Measurements from ENCODE around the gene GOLGA8F. TPM values are rescaled to one million over a fixed set of nuclear protein-coding genes. Genes with fewer than 3 reads are reported as not detected.
"Not testable (repeated sequence)": the region's sequence is repeated elsewhere in the genome, so short reads cannot be mapped to it uniquely, and the experiment has no call there.

Gene GOLGA8F, protein sequence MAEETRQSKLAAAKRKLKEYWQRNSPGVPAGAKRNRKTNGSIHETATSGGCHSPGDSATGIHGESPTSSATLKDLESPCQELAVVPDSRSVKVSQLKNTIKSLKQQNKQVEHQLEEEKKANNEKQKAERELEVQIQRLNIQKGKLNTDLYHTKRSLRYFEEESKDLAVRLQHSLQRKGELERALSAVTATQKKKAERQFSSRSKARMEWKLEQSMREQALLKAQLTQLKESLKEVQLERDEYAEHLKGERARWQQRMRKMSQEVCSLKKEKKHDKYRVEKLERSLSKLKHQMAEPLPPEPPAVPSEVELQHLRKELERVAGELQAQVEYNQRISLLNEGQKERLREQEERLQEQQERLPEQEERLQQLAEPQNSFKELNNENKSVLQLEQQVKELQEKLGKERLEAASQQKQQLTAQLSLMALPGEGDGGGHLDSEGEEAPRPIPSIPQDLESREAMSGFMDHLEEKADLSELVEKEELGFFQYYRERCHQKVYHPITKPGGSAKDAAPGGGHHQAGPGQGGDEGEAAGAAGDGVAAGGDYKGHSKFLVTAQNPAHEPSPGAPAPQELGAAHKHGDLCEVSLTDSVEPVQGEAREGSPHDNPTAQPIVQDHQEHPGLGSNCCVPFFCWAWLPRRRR
- polyA plus RNA-seq (2012; rRNA removed) = not detected in 2 replicates
- not detected in 2 replicates for polyA plus RNA-seq (2012; cell fraction: cytosol; rRNA removed)
- polyA plus RNA-seq (2012; cell fraction: nucleus; rRNA removed) = not detected in 2 replicates

DNA sequence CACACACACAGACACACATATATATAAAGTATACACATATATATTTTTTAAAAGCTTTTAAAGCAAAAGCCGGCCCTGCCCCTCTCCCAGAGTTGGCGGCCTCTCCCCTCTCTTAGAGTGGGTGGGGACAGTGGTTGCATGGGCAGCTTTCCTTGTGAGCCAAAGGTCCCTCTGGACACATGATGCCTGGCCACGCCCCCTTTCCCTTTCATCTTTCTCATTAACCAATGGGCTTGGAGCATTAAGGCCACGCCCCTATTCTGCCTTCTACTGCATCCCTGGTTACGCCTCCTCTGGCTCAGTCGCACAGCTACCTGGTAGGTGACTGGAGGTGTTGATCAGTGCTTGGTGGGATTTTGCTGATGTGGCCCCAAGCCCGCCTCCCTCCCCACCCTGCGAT lies at the start of gene GOLGA8F:
GOLGA8F (plus strand) TSS at position 301 of the 400 bp plus-strand sequence; CDS start at position 399, 98 bp downstream.
- H3K9ac ChIP-seq; CTCF ChIA-PET; H3K9me2 ChIP-seq; H3K36me3 ChIP-seq (replicated peaks in 1 of 2; ENCODE audit: control insufficient read depth in 1 of 2, insufficient read depth in 2 of 2, low read length in 1 of 2); POLR2A ChIA-PET; H2AFZ ChIP-seq (ENCODE audit: low read depth); H3K4me3 ChIP-seq (ENCODE audit: low read depth in 2 of 2, low read length in 1 of 2); H3K4me2 ChIP-seq; H3K79me2 ChIP-seq (ENCODE audit: insufficient read depth); H3F3A ChIP-seq (replicated peaks; ENCODE audit: insufficient read depth); H3K9me3 ChIP-seq; H3K27me3 ChIP-seq (ENCODE audit: insufficient read depth); H3K4me1 ChIP-seq (ENCODE audit: control insufficient read depth in 1 of 2, insufficient read depth in 2 of 2, low read depth in 1 of 2, low read length in 1 of 2); H4K20me1 ChIP-seq (ENCODE audit: insufficient read depth); H3K27ac ChIP-seq (ENCODE audit: low read depth in 2 of 2, low read length in 1 of 2); DNase-seq: not testable (repeated sequence)
- no CpG with 5 or more reads among the region's 8 CpGs for WGBS (ENCODE audit: low lambda C conversion rate)

DNA sequence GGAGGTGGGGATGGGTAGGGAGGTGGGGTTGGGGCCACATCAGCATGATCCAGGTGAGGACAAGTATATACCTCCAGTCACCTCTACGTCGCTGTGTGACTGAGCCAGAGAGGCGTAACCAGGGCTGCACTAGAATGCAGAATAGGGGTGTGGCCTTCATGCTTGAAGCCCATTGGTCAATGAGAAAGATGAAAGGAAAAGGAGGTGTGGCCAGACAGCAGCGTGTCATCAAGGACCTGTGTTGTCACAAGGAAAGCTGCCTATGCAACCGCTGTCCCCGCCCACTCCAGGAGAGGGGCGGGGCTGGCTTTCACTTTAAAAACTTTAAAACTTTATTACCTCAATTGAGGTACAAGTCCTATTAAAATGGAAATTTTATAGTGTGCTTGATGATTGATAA lies 20.5 kb upstream of the GOLGA8F start, which contains the start of gene GOLGA6L24:
GOLGA6L24 (minus strand) TSS at position 101 of the 400 bp plus-strand sequence; CDS start at position 40, 61 bp downstream.
- H3K4me1 ChIP-seq (ENCODE audit: control insufficient read depth in 1 of 2, insufficient read depth in 2 of 2, low read depth in 1 of 2, low read length in 1 of 2); H3F3A ChIP-seq (replicated peaks; ENCODE audit: insufficient read depth); POLR2A ChIA-PET; H3K4me3 ChIP-seq (ENCODE audit: low read depth in 2 of 2, low read length in 1 of 2); H3K4me2 ChIP-seq; H3K27me3 ChIP-seq (ENCODE audit: insufficient read depth); H3K79me2 ChIP-seq (ENCODE audit: insufficient read depth); H3K9ac ChIP-seq; H3K27ac ChIP-seq (ENCODE audit: low read depth in 2 of 2, low read length in 1 of 2); H3K9me3 ChIP-seq; CTCF ChIA-PET; DNase-seq; H2AFZ ChIP-seq (ENCODE audit: low read depth); H3K9me2 ChIP-seq; H3K36me3 ChIP-seq (replicated peaks in 1 of 2; ENCODE audit: control insufficient read depth in 1 of 2, insufficient read depth in 2 of 2, low read length in 1 of 2); H4K20me1 ChIP-seq (ENCODE audit: insufficient read depth): not testable (repeated sequence)
- WGBS (ENCODE audit: low lambda C conversion rate) = no CpG with 5 or more reads among the region's 7 CpGs

DNA sequence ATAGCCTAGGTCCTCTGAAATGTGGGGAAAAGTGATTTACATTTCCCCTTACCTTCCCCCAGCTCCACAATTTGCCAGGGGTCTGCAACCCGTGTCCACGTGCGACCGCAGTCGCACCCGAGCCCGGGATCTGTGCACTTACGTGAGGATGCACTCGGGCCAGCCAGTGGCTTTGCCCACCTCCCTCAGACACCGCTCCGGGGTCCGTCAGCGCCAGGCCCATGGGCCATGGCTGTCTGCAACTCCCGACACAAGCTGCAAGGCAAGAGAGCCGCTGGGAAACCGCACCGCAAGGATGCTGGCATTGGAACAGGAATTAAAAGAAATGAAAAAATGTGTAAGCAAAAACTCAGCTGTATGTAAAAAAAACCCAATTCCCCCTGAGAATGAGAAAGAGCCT lies 13.0 kb upstream of the GOLGA8F start:
- H3K9me2 ChIP-seq; H3K27me3 ChIP-seq (ENCODE audit: insufficient read depth); DNase-seq; H3K4me1 ChIP-seq (ENCODE audit: control insufficient read depth in 1 of 2, insufficient read depth in 2 of 2, low read depth in 1 of 2, low read length in 1 of 2); H3K36me3 ChIP-seq (replicated peaks in 1 of 2; ENCODE audit: control insufficient read depth in 1 of 2, insufficient read depth in 2 of 2, low read length in 1 of 2); H3K4me2 ChIP-seq; H3F3A ChIP-seq (replicated peaks; ENCODE audit: insufficient read depth); H3K79me2 ChIP-seq (ENCODE audit: insufficient read depth); H3K9ac ChIP-seq; H3K27ac ChIP-seq (ENCODE audit: low read depth in 2 of 2, low read length in 1 of 2); H3K9me3 ChIP-seq; H4K20me1 ChIP-seq (ENCODE audit: insufficient read depth); H3K4me3 ChIP-seq (ENCODE audit: low read depth in 2 of 2, low read length in 1 of 2); CTCF ChIA-PET; POLR2A ChIA-PET; H2AFZ ChIP-seq (ENCODE audit: low read depth): not testable (repeated sequence)
- WGBS (ENCODE audit: low lambda C conversion rate) = no CpG with 5 or more reads among the region's 17 CpGs

DNA sequence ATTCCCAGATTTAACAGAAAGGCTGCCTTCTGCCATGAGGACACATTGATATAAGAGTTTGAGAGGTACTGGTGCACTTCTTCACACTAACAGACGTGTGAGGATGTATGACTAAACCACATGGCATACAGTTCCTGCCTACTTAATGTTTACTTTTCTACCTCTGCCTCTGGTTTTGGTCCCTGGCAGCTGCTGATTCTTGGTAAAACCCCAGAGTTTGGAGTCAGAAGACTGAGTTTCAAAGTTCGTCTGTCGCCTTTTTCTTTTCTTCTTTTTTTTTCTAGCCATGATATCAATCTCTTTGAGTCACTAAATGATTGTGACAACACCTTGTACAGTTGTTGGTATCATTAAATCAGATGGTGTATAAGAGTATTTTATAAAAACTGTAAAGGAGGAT lies 1.6 kb downstream of the GOLGA8F start:
- H3K4me2 ChIP-seq; H3K9me3 ChIP-seq; H3K36me3 ChIP-seq (replicated peaks in 1 of 2; ENCODE audit: control insufficient read depth in 1 of 2, insufficient read depth in 2 of 2, low read length in 1 of 2); CTCF ChIA-PET; H3K9ac ChIP-seq; H3K79me2 ChIP-seq (ENCODE audit: insufficient read depth); H3K4me1 ChIP-seq (ENCODE audit: control insufficient read depth in 1 of 2, insufficient read depth in 2 of 2, low read depth in 1 of 2, low read length in 1 of 2); H3K27me3 ChIP-seq (ENCODE audit: insufficient read depth); H4K20me1 ChIP-seq (ENCODE audit: insufficient read depth); H2AFZ ChIP-seq (ENCODE audit: low read depth); H3K4me3 ChIP-seq (ENCODE audit: low read depth in 2 of 2, low read length in 1 of 2); H3K9me2 ChIP-seq; POLR2A ChIA-PET; DNase-seq; H3K27ac ChIP-seq (ENCODE audit: low read depth in 2 of 2, low read length in 1 of 2); H3F3A ChIP-seq (replicated peaks; ENCODE audit: insufficient read depth): not testable (repeated sequence)
- 46% methylated on average over 2 of the region's 3 CpGs for WGBS (ENCODE audit: low lambda C conversion rate)

DNA sequence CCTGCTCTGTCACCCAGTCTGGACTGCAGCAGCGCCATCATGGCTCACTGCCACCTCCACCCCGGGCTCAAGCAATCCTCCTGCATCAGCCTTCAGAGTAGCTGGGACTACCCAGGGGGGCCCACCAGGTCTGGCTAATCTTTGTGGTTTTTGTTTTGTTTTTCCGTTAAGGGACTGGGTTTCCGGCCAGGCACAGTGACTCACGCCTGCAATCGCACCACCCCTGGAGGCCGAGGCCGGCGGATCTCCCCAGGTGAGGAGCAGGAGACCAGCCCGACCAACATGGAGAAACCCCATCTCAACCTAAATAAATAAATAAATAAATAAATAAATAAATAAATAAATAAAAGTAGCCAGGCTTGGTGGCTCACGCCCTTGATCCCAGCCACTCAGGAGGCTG lies 17.6 kb downstream of the GOLGA8F start:
- H3F3A ChIP-seq (replicated peaks; ENCODE audit: insufficient read depth); H3K27me3 ChIP-seq (ENCODE audit: insufficient read depth); H3K4me3 ChIP-seq (ENCODE audit: low read depth in 2 of 2, low read length in 1 of 2); CTCF ChIA-PET; H3K9me3 ChIP-seq; H3K4me2 ChIP-seq; H3K4me1 ChIP-seq (ENCODE audit: control insufficient read depth in 1 of 2, insufficient read depth in 2 of 2, low read depth in 1 of 2, low read length in 1 of 2); H3K9me2 ChIP-seq; H3K27ac ChIP-seq (ENCODE audit: low read depth in 2 of 2, low read length in 1 of 2); POLR2A ChIA-PET; DNase-seq; H3K79me2 ChIP-seq (ENCODE audit: insufficient read depth); H2AFZ ChIP-seq (ENCODE audit: low read depth); H3K36me3 ChIP-seq (replicated peaks in 1 of 2; ENCODE audit: control insufficient read depth in 1 of 2, insufficient read depth in 2 of 2, low read length in 1 of 2); H4K20me1 ChIP-seq (ENCODE audit: insufficient read depth); H3K9ac ChIP-seq: not testable (repeated sequence)
- WGBS (ENCODE audit: low lambda C conversion rate) = 65% methylated on average over 6 of the region's 11 CpGs

DNA sequence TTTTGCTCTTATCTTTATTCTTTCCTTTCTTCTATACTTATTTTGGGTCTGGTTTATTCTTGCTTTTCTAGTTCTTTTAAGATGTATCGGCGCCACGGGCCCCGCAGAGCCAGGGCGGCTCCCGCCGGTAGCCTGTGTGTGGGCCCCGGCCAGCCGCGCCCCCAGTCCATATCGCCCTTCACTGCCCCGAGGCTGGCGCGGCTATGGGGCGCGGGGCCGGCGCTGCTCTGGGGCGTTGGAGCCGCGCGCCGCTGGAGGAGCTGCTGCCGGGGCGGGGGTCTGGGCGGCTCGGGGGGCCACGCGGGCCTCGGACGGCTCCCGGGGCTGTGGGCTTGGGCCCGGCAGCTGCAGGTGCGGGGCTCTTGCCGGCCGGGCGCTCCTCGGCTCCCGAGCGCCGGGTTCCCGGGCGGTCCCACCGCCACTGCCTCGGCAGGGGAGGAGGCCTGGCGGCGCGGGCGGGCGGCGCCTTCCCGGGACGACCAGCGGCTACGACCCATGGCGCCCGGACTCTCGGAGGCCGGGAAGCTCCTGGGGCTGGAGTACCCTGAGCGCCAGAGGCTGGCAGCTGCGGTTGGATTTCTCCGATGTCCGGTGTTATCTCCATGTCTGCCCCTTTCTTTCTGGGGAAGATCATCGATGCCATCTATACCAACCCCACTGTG lies 24.4 kb downstream of the GOLGA8F start:
- H3K9me2 ChIP-seq; H4K20me1 ChIP-seq (ENCODE audit: insufficient read depth); H2AFZ ChIP-seq (ENCODE audit: low read depth); CTCF ChIA-PET; POLR2A ChIA-PET; H3K9me3 ChIP-seq; H3K36me3 ChIP-seq (replicated peaks in 1 of 2; ENCODE audit: control insufficient read depth in 1 of 2, insufficient read depth in 2 of 2, low read length in 1 of 2); DNase-seq; H3K4me2 ChIP-seq; H3K9ac ChIP-seq; H3K27me3 ChIP-seq (ENCODE audit: insufficient read depth); H3K4me1 ChIP-seq (ENCODE audit: control insufficient read depth in 1 of 2, insufficient read depth in 2 of 2, low read depth in 1 of 2, low read length in 1 of 2); H3K4me3 ChIP-seq (ENCODE audit: low read depth in 2 of 2, low read length in 1 of 2); H3K79me2 ChIP-seq (ENCODE audit: insufficient read depth); H3F3A ChIP-seq (replicated peaks; ENCODE audit: insufficient read depth); H3K27ac ChIP-seq (ENCODE audit: low read depth in 2 of 2, low read length in 1 of 2): not testable (repeated sequence)
- WGBS (ENCODE audit: low lambda C conversion rate) = no CpG with 5 or more reads among the region's 64 CpGs
